NCI-H1436 treated with DMSO at 0.1 percent for 48 hours (cell line): ENCODE results near the gene ANKRD6.

Experiments used
- DNase-seq: peaks from one replicate; lab custom pipeline; 2025; lab: John Stamatoyannopoulos, UW

Gene ANKRD6

DNA sequence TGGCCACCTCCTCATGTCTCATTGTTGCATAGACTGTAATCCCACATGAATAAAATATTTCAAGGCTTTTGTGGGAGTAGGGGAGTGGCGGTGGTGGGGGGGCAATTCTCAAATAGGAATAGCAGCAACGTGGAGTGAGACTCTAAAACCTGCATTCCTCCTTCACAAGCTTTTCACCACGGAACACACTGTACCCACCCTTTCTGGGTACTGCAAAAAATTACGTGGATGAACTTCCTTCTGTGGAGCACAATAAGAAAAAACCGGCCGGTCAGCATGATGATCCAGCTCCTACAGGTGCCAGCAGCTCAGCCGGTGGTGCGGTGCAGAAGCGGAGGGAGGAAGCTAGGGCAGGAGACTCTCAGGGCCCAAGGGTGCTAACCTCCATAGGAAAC lies 19.9 kb upstream of the ANKRD6 start:
- DNase-seq = no peak

DNA sequence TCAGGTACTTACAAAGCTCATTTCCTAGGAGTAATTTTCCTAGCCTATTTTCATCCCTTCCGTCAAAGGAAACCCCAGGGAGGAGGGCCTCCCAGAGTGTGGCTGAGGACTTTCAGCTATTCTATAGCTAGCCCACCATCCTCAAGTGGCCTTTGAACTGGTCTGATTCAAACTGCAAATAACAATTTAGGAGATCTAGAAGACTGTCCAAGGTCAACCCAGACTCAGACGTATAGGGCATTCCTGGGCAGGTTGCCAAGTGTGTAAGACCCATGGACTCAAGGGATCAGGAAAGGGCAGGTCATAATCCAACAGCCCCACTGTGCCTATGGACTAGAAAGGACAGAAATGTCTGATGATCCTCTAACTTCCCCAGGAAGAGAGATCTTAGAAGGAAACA lies 18.7 kb upstream of the ANKRD6 start:
- DNase-seq = no peak

DNA sequence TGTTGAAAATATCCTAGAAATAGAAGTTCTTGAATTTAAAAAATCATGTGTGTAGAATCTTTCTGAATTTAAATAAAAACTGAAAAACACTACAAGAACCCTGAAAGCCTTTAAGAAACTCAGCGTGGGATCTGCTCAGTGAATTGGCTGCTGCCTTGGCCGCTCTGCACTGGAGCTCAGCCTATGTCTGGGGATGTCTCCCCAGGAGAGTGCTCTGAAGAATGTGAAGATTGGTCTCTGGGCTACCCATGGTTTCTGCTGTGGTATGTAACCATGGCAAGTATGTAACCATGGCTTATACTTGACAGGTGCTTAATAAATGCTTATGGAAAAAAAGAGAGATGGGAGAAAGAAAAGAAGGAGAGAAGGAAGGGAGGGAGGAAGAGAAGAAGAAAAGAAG lies 17.8 kb upstream of the ANKRD6 start:
- no peak for DNase-seq

DNA sequence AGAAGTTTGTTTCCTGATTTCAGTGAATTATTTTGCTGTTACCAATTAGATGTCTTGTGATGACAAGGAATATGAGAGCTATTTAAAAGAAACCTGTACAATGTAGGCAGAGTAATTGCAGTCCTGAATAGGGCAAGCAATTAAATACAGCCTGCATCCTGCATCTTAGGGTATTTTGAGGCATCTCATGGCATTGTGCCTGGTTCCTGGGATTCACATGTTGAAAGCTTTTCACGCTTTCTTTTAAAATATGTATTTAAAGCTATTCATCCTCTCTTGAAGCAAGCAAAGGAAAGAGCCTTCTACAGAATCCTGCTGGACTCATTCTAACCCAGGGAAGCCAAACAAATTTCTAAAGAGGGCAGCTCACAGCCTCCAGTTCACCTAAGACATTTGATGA lies 16.2 kb upstream of the ANKRD6 start:
- no peak for DNase-seq

DNA sequence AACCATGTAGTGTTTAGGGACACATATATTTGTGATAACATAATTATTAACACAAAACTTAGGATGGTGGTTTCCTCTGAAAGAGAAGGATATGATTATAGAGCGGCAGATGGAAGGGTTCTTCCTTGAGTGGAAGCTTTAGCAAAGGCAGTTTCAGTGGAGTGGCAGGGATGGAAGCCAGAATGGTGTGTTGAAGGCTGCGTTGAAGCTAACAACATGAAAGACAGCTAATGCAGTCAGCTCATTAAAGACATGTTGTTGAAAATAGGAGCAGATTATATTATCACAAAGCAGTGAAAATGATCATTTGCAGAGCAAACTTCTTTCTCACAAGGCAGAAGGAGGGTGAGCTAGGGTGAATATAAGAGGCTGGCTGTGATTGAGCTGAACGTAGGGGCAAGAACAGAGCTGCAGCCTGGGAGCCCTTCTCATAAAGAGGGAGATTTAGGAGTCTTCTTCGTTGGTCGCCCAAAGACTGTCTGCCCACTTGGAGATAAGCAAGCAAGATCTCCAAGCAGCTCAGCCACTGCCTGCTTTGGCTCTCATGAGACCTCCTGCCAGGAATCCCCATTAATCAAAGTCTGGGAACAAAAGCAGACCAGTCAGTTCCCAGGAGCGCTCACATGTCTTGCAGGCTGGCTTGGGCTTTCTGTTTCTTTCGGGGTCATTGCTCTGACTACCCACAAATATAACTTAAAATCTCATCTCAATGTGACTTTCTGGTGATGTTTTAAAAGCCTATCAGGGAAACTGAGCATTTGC lies 2.6 kb upstream of the ANKRD6 start:
- DNase-seq = no peak

DNA sequence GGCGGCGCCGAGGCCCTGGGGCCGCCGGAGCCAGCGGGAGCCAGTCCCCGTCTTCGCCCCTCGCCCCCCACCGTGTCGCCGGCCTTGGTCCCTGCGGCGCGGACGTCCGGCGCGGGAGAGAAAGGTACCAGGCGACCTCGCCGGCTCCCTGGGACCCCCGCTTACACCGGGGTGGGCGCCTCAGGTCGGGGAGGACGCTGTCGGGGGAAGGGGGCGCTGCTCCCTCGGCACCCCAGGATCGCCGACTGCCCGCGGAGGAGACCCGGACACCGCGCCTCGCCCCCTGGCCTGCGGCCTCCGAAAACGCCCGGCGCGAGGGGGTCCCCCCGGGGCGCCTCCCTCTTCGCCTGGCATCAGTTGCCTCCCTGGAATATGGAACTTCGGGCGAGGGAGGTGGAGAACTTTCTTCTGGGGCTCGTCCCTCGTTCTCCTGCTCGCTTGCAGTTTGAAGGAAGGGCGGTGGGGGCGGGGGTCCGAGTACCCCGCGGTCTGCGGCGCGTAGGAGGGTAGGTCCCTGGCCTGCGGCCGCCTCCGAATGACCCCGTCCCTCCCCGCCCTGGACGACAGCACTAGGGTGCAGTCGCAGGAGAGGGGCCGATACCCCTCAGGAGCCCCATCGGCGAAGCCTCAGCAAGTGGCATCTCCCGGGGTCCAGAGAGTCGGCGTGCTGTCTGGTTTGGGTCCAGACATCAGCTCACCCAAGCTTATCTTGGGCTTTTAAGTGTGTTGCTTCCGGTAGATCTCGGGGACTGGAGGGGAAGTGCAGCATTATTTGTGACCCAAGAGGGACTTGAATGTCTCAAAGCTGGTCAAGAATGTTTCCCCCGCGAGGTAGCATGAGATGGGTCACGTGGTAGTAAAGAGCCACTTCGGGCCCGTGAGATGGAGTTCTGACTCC lies 549 bp downstream of the ANKRD6 start:
- no peak for DNase-seq

DNA sequence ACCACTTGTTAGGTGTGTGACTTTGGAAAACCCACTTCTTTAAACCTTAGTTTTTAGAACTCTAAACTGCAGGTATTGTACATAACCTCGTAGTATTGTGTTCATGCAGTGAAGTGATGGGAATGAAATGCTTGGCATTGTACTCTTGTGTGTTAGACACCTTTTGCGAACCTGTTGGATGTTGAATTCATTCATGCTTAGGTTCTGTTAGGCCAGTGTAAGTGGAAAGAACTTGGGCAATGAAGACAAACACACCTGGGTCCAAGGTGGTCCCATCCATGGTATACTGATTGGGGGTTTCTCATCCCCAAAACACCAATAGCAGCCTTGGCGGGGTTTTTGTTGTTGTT lies 1.2 kb downstream of the ANKRD6 start:
- DNase-seq = no peak

DNA sequence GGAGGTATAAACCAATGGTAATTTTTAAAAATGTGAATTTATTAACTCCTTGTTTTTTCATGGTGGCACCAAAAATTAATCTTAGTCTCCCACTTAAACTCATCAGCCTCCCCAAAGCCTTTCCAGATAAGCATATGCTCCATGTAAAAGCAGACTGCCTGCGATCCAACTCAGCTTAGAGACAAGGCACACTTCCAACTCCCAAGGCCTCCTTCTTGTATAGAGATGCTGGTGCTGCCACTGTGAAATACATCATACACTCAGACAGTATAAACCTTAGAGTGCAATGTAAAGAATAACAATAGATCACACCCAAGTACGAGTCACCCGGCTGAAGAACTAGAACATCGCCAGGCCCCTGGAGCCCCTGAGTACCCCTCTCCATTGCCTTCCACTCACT lies 2.0 kb downstream of the ANKRD6 start:
- no peak for DNase-seq

DNA sequence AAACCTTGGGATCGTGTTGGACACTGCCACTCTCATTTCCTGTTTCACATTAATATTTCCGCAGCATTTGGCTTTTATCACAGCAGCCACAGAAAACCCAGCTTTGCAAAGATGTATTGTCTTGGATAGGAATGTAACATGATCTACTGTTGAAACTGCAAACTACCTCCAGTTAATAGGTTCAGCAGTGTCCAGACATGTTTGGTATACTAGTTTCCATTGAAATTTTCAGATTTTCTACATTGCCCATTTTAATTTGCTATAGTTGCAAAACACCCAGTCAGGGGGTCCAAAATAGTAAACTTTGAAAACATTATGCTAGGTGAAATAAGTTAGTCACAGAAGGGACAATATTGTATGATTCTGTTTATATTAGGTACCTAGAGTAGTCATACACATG lies 3.3 kb downstream of the ANKRD6 start:
- DNase-seq = no peak

DNA sequence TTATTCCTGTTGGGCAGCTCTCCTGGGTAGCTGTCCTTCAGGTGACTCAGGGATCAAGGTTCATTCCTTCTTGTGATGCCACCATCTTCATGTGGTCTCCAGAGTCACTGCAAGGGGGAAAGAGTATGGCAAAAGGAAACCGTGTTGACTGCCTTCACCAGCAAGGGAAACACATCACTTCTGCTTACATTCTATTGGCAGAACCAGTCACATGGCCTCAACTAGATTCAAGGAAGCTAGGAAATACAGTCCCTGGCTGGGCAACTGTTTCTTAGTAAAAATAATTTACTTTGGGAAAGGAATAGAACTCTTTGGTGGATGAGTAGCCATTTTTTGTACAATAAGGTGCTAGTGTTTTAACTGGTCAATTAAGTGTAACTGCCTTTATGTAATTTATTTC lies 5.3 kb downstream of the ANKRD6 start:
- no peak for DNase-seq

DNA sequence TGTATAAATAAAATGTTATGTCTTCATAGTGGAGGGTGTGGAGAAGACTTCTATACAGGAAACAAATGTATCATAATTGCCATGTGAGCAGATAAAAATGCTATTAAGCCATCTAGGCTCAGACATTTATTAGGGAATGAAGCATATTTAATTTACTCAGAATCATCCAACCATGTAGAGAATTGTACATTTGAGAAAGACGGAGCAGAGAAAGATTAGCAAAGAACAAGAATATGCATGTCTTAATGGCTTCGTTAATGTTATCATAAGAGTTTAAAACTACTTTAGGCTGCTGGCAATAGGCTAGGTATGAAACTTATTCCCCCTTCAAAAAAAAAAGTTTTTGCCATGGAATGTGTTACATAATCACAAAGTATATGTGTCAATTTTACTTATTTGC lies 6.1 kb downstream of the ANKRD6 start:
- DNase-seq = no peak

DNA sequence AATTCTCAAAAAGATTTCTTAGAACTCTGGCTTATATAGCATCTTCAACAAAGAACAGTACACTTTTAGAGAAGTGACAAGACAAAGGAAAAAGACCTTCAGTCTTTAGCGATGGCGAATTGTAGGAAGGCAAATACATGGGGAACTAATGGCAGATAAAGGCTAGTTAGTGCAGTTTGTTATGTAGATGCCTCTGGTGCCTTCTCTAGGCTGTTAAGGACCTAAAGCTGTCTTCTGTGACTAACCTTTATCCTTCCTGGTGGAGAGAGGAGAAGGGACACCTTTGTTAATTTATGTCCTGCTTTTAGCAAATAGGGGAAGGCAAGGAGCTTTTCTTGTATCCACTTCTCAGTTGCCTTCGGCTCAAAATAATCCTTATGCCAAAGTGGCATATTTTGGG lies 7.2 kb downstream of the ANKRD6 start:
- no peak for DNase-seq

DNA sequence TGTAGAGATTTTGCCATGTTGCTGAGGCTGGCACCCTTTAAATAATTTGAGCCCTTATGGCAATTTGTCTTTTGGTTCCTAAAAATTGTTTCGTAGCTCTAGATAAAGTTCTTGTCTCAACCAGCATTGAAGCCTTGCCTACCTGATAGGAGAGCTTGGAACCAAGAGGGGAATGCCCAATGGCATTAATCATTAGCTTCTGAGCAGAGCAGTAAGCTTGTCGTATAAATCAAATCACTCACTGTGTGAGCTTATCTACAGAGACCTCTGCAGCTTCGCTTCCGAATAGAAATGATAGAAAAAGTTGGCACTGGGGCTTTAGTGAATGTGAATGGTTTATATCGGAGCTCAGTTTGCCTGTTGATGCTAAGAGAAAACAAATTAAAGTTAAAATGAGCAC lies 10.7 kb downstream of the ANKRD6 start:
- no peak for DNase-seq

DNA sequence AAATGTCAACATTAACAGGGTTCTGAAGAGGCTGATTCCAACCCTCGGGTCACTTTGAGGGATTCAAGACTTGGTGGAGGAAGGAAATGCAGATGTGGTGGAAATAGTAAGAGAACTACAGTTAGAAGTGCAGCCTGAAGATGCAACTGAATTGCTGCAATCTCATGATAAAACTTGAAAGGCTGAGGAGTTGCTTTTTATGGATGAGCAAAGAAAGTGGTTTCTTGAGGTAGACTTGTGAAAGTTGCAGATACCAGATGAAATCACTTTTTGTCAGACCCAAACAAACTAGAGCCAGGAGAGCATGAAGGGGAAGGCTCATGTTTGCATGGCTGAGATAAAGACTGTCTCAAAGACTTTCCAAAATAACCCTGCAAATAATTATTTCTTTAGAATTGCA lies 16.2 kb downstream of the ANKRD6 start:
- DNase-seq = no peak

DNA sequence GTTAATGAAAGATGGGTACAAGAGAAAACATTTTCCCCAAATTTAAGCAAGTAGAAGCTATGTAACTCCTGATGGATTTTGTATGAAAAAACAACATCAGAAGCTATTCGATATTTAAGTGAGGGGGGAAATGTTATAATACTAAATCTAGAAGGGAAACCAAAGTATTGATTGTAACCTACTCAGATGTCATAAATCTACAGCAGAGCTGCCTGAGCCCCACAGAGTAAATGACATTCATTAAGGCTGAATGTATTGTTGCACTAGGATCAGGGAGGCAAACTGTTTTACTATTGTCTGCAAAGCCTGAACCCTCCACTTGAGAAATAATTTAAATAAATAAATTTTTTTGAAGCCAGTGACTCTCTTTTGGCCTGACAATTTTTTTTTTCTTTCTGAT lies 19.3 kb downstream of the ANKRD6 start:
- no peak for DNase-seq

DNA sequence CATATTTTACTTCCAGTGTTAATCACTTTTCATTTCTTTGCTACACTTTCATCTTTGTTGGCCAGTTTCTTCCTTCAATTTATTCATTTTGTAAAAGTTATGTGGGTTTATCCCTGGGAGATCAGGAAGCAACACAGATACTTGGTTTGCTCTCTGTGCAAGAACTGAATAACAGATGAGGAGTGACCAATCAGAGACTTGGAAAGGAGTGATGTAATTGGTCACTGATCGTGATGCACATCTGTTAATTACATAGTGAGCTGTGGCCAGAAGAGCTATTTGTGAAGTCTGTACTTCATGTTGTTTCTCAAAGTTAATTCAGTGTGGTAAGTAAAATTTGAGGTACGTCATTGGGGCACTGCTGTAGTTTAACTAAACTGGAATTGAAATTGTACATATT lies 21.3 kb downstream of the ANKRD6 start:
- DNase-seq = no peak

DNA sequence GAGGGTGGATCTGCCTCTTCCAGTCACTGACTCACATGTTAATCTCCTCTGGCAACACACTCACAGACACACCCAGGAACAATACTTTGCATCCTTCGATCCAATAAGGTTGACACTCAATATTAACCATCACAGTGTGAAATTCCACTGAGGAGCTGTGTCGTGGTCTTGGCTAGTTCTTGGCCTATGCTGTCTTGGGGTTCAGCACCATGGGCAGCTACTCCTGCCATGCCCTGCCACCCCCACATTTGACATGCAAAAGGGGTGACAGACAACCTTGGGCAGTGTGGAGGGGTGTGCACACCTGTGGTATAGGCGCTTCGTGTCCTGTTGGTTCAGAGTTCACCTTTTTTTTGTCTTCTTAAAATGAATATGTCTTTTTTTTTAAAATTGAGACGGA lies 25.8 kb downstream of the ANKRD6 start:
- DNase-seq = no peak

DNA sequence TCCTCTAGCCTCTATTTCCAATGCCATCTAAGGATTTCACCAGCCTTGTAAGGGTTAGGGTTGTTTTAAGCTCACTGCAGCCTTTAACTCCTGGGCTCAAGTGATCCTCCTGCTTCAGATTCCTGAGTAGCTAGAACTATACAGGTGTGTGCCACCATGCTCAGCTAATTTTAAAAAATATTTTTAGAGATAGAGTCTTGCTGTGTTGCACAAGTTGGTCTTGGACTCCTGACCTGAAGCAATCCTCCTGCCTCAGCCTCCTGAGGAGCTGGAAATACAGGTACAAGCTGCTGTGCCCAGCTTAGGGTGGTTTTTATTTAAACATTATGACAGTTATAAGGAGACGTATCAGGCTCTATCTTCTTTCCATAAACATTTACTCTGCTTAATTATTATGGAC lies 26.5 kb downstream of the ANKRD6 start:
- DNase-seq = no peak

DNA sequence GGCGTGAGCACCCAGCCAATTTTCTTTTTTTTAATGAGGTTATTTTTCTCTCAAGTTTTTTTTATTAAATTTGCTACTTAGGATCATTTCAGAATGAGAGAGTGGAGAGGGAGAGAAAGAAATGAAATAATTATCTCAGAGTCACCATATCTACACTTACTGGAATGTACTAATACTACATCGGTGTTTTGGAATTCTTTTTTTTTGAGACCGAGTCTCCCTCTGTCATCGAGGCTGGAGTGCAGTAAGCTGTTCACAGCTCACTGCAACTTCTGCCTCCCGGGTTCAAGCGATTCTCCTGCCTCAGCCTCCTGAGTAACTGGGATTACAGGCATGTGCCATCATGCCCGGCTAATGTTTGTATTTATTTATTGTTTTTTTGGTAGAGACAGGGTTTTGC lies 27.8 kb downstream of the ANKRD6 start:
- no peak for DNase-seq

DNA sequence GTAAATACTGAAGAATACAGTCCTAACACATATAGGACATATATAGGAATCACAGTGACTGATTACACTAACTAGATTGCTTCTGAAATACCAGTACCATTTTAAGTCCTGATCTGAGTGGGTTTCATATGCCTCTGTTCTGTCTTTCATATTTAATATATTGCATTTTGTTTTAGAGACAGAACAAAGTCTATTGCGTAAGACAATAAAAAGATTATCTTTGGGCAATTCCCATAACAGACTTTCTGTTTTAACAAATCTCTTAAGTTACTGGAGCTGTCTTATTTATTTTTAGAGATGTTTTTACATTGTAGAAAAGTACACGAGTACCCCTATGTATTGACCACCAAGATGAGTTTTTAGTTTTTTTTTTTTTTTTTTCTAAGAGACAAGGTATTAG lies 29.6 kb downstream of the ANKRD6 start:
- DNase-seq = no peak

DNA sequence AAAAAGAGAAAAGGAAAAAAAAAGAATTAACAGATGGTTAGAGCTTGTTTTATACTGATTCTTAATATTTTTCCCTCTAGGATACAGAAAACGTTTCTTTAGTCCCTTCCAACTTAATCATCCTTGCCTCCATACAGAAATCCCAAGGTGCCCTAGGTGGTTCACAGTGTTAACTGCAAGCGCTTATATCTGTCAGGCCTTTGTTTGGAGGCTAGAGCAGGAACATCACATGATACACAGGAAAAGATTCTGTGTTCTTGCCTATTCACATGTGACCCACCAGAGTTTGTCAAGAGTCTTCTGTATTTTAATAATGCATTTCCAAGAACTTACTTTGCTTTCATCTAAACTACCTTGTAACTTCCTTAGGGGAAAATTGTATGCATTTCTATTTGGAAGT lies 31.3 kb downstream of the ANKRD6 start:
- DNase-seq = no peak

DNA sequence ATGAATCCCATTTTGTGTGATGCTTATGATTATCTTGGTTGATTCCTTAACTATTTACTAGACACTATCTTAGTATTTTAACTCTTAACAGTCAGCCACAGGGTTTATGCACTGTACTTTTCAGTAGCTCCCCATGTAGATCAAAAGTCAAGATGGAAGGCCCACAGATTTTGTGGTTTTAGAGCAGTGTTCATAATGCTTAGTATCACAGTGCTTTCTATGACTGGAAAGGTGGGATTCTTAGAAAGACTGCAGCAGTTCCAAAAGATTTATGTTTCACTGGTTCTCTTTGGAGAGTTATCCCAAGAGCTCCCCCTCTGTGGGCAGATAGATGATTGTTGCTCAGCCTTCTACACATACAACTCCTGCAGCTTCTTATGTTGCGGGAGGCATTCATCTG lies 34.5 kb downstream of the ANKRD6 start:
- no peak for DNase-seq

DNA sequence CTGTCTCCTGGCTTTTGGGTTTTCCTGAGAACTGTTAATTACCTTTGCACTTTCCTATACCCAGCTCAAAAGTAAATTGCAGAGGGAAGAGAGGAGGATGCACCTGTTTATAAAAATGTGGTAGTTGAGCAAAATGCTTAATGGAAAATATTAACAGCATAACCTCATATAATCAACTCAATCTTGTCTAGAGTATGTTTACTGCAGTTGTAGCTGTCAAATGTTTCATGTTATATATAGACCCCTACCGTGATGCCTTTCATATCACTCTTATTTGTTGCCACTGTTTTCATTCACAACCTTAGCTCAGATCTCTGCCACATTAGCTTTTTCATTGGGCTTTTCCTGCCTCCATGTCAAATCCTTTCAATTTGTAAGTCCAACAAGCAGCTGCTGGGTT lies 36.0 kb downstream of the ANKRD6 start:
- no peak for DNase-seq
